SK-N-SH (cell line): ENCODE measurements around the gene ABLIM1.

ENCODE experiments used
- POLR2AphosphoS5 ChIP-seq: IDR thresholded peaks from 2 replicates; pipeline ENCODE4 v1.6.1; 2012; ENCODE audit warnings: low read depth, low read length
- YY1 ChIP-seq: IDR thresholded peaks from 2 replicates; pipeline ENCODE4 v1.4.0; 2012; ENCODE audit warnings: low read depth, mild to moderate bottlenecking
- TF ChIP-seq, protein P1 (sequence below): fragments of 150-350 bp; IDR thresholded peaks from 2 replicates; pipeline ENCODE4 v1.6.1; 2017; ENCODE audit warnings: antibody characterized with exemption, low read length, low read depth, borderline replicate concordance
- TF ChIP-seq, protein P2 (sequence below): IDR thresholded peaks from 2 replicates; pipeline ENCODE4 v1.4.0; 2012; ENCODE audit warnings: low read depth, borderline replicate concordance
- TF ChIP-seq, protein P3 (sequence below): fragments of 200-600 bp; sonication (generic); IDR thresholded peaks from 2 replicates; pipeline ENCODE4 v1.6.1; 2017; ENCODE audit warnings: antibody characterized with exemption, mild to moderate bottlenecking, moderate library complexity

DNA sequence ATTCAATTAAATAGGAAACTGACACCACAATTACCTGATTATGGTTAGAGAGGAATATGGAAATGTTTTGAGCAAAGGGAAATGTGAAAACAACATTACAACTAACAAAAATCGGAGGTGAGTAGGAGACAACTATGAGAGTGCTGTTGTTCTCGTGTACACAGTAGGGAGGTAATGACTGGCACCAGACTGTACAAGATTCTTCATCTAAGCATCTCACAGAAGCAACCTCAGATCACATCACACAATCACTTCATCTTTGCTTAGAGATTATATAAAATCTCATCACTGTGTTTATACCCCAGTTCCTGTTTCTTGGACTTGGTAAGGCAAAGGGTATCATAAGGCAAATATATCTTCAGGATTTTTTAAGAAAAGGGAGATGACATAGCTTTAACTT is 14.9 kb downstream of the ABLIM1 start:
- TF ChIP-seq, protein P1, sequence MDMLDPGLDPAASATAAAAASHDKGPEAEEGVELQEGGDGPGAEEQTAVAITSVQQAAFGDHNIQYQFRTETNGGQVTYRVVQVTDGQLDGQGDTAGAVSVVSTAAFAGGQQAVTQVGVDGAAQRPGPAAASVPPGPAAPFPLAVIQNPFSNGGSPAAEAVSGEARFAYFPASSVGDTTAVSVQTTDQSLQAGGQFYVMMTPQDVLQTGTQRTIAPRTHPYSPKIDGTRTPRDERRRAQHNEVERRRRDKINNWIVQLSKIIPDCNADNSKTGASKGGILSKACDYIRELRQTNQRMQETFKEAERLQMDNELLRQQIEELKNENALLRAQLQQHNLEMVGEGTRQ, result no peak
- no peak for TF ChIP-seq POLR2AphosphoS5
- TF ChIP-seq, protein P2, sequence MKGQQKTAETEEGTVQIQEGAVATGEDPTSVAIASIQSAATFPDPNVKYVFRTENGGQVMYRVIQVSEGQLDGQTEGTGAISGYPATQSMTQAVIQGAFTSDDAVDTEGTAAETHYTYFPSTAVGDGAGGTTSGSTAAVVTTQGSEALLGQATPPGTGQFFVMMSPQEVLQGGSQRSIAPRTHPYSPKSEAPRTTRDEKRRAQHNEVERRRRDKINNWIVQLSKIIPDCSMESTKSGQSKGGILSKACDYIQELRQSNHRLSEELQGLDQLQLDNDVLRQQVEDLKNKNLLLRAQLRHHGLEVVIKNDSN, result no peak
- TF ChIP-seq, protein P3, sequence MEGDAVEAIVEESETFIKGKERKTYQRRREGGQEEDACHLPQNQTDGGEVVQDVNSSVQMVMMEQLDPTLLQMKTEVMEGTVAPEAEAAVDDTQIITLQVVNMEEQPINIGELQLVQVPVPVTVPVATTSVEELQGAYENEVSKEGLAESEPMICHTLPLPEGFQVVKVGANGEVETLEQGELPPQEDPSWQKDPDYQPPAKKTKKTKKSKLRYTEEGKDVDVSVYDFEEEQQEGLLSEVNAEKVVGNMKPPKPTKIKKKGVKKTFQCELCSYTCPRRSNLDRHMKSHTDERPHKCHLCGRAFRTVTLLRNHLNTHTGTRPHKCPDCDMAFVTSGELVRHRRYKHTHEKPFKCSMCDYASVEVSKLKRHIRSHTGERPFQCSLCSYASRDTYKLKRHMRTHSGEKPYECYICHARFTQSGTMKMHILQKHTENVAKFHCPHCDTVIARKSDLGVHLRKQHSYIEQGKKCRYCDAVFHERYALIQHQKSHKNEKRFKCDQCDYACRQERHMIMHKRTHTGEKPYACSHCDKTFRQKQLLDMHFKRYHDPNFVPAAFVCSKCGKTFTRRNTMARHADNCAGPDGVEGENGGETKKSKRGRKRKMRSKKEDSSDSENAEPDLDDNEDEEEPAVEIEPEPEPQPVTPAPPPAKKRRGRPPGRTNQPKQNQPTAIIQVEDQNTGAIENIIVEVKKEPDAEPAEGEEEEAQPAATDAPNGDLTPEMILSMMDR, result no peak
- no peak for TF ChIP-seq YY1
